KBM-7 (cell line): ENCODE data around the gene ACP5.

Experiments
- DNase-seq: peaks from one replicate; pipeline ENCODE4 v3.0.0-alpha.2; 2015
- in situ Hi-C: fragments of 300-500 bp; cut with MboI; formaldehyde crosslinking; loops from 2 replicates; pipeline ENCODE4 v1.14.3; 2020; ENCODE audit warnings: low sequenced_read_pairs, low pct_unique_long_range_greater_than_20kb, mixed read lengths

ACP5 gene

DNA sequence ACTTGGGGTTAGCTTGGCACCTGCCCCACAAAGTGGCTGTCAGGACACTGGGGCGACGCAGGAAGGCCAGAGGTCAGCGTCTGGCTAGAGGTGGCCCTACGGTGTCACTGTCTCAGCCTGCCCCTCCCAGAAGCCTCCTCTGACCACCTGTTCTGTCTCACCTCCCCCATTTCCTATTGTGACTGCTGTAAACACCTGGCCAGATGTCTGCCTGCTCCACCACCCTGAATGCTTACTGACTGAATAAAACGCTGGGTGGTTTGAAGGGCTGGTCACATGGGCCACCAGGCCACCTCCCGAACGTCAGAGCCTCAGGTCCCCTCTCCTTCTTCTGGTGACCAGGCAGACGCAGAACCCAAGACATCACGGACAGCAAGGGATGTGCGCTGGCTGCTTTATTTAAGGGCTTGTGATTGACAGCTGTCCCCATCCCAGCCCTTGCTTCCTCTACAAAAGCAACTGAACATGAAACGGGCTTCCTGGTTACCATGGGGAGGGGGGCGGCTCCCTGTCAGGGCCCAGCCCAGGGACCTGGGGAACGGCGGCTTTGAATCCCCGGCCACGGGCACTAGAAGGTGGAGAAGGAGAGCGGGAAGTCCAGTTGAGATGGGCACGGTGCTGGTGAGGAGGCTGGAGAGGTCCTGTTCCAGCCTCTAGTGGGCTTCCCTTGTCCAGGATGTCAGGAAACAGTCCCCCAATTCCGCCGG, 24.6 kb downstream of the ACP5 start:
- in situ Hi-C loops, result no loop called here
- DNase-seq, result no peak

DNA sequence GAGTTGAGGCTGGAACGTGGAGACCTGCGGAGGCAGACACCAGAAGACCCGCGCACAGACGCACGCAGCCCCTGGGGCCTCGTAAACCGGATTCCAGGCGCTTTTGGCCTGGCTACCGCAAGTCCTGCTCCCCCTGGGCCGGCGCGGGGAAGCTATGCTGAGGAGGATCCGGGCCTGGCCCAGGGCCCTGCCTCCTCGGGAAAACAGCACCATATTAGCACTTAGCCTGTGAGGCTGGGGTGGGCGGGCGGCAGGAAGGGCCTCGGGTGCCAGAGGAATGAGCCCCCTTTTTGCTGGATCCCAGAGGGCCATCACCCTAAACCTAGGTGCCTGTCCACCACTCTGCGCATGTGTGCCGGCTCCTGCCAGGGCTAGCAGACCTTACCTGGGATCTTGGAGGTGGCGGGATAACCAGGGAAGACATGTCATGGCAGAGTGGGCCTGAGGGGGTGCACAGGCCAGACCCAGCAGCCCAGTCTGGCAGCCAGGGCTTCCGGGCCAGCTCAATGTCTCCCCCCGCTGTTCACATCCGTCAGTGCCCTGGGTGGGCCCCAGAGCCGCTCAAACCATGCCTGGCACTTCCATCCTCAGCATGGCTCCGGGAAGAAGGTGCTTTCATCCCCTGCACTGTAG, 25.7 kb downstream of the ACP5 start:
- DNase-seq, result no peak
- in situ Hi-C loops, result no loop called here

DNA sequence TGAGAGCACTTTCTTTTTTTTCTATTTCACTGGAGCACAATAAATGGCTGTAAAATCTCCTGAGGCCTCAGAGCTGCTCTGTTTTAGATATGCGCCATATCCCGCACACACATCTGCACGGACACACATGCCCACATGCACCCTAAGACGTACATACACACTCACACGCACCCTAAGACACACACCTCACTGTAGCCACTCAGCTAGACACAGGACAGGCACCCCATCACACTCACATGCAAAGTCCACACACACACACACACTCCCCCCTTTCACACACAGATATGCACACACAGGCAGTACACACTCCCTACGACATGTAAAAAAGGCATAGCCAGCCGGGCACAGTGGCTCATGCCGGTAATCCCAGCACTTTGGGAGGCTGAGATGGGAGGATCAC, 27.2 kb downstream of the ACP5 start:
- no peak for DNase-seq

DNA sequence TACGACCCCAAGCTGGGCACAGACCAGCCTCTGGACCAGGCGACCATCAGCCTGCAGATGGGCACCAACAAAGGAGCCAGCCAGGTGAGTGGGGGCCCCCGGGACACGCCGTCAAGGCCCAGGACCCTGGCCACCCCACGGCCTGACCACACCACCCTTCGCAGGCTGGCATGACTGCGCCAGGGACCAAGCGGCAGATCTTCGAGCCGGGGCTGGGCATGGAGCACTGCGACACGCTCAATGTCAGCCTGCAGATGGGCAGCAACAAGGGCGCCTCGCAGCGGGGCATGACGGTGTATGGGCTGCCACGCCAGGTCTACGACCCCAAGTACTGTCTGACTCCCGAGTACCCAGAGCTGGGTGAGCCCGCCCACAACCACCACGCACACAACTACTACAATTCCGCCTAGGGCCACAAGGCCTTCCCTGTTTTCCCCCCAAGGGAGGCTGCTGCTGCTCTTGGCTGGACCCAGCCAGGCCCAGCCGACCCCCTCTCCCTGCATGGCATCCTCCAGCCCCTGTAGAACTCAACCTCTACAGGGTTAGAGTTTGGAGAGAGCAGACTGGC, 28.0 kb downstream of the ACP5 start:
- no peak for DNase-seq
- in situ Hi-C loops, result no loop called here

More for the DNA sequence above, 27.2 kb downstream of the ACP5 start:
- in situ Hi-C loops, result no loop called here

DNA sequence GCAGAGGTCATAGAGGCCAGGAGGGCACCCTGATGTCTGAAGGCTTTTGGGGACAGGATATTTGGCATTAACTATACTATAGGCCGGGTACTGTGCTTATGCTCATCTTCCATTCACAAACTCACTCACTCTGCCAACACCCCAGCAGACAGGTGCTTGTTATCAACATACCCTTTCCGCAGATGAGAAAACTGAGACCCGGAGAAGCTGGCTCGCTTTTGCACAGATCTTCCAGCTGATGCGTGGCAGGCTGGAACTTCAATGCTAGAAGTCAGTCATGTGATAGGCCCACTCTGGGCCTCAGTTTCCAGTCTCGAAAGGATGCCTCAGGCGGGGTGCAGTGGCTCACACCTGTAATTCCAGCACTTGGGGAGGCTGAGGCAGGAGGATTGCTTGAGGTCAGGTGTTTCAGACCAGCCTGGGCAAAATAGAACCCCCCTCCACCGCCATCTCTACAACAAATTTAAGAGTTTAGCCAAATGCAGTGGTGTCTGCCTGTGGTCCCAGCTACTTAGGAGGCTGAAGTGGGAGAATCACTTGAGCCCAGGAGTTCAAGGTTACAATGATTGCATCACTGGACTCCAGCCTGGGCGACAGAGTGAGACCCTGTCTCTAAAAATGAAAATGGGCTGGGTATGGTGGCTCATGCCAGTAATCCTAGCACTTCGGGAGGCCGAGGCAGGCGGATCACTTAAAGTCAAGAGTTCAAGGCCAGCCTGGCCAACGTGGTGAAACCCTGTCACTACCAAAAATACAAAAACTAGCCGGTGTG, 29.3 kb downstream of the ACP5 start:
- in situ Hi-C loops, result no loop called here
- no peak for DNase-seq

DNA sequence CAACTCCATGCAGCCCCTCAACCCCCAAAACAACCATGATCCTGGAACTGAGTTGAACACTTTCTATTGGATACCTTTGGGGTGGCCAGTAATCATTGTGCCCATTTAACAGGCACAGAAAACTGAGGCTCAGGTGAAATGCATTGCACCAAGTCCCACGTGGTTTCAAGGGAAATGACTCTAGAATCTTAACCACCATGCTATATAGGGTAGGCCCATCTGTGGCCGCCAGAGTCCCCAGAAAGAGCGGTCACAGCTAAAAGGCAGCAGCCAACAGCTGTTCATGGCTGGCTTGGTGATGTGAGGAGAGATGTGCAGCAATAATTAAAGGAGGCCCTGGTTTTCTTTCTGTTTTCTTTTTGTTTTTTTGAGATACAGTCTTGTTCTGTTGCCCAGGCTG, 36.2 kb downstream of the ACP5 start:
- DNase-seq, result no peak
- in situ Hi-C loops, result no loop called here

DNA sequence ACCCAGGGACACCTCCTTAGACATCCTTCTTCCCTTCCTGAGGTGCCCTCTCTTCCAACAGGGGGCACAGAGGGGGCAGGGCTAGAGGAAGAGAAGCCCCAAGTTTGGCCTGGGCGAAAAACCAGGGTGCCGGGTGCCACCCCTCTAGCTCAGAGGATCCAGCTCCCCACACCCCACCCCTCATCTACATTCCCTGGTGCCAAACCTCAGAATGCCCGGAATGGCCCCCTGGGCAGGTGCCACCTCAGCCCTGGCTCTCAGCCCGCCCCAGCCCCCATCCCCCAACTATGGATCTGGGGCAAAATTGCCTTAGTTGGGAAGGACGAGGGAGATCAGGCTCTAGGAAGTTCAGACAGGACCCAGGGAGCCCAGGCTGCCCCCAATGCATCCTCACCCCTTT, 36.8 kb downstream of the ACP5 start:
- no peak for DNase-seq
- in situ Hi-C loops, result no loop called here

DNA sequence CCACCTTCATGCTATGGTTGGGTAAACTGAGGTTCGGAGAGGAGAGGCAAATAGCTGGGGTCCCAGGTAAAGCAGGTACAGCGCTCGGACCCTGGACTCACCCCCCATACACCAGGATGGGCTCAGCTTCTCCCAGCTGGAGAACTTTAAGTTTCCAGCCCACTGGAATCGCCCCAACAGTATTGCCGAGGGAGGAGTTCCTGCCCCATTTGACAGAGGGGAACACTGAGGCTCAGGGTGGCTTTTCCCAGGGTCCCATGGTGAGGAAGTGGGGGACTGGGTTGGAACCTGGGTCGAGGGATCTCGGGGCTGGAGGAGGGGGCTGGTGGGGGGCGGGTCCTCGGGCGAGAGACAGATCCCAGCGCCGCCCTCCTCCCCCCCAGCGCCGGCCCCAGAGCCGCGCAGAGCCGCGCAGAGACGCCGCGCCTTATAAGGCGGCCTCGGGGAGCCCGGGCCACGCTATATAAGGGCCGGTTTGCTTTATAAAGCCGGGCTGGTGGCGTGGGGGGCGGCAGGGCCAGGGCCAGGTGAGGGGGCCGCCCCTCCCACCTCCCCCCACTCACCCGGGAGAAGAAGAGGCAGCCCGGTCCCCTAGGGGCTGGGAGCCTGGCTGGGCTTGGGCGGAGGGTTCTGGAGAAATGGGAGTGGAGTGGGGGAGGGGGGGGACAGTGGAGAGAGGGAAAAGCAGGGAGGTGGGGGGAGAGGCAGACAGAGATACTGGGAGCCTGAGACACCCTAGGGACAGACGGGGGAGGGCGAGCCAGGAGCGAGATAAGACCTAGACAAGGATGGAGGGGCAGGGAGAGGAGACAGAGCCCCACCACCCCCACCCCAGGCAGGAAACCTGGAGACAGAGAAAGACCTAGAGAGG, 37.7 kb downstream of the ACP5 start:
- in situ Hi-C loops, result no loop called here
- DNase-seq, result no peak

DNA sequence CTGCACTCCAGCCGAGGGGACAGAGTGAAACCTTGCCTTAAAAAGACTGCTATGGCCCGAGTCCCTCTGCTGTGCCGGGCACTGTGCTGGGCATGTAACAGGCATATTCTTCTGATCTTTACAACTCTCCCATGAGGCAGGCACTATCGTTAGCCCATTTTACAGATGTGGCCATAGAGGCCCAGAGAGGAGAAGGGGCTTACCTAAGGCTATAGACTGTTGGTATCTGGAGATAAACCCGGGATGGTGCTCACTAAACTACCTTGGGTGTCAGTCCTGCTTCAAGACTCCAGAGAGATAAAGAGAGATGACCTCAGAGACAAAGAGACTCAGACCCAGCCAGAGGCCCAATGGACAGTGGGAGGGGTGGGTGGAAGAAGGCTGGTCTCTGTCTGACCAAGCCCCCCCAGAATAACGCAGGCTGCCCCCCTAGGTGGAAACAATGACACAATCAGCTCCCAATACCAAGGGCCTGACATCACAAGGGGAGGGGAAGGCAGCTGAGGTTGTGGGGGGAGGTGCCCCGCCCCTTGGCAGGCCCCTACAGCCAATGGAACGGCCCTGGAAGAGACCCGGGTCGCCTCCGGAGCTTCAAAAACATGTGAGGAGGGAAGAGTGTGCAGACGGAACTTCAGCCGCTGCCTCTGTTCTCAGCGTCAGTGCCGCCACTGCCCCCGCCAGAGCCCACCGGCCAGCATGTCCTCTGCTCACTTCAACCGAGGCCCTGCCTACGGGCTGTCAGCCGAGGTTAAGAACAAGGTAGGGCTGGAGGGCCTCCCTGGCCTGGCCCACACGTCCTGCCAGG, 39.0 kb downstream of the ACP5 start, which contains the start of gene CNN1:
TSS of gene CNN1 (plus strand) at position 620 of the 805 bp plus-strand sequence. CDS start at position 697, 77 bp downstream.
- in situ Hi-C loops, result no loop called here
- DNase-seq, result peak; percentile 27

DNA sequence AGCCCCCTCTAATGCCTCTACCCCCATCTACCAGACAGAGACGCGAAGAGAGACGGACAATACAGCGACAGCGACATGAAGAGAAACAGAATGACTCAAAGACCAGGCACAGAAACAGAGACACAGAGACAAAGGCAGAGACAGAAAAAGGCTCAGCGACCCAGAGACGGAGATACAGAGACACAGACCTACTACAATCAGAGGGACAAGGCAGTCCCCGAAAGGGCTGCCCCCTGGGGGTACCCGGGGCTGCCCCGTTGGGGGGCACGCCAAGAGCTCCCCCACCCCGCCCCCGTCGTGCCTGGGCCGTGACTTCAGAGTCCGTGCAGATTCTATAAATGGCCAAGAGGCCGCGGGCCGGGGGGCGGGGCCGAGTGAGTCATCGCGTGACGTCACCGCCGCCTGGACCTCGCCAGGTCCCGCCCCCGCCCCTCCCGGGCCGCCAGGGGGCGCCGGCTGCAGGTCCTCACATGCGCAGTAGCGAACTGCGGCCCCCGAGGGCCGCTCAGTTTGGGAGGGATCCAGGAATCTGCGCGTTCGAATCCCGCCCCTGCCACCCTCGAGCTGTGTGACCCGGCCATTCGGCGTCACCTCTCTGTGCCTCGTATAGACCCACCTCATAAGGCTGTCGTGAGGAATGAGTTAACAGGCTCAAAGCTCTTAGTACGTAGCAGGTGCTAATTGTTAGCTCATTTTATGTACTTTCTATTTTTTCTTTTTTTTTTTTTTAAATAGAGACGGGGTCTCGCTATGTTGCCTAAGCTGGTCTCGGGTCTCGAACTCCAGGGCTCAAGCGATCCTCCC, 41.5 kb downstream of the ACP5 start:
- DNase-seq, result peak; percentile 90
- in situ Hi-C loops, result no loop called here

DNA sequence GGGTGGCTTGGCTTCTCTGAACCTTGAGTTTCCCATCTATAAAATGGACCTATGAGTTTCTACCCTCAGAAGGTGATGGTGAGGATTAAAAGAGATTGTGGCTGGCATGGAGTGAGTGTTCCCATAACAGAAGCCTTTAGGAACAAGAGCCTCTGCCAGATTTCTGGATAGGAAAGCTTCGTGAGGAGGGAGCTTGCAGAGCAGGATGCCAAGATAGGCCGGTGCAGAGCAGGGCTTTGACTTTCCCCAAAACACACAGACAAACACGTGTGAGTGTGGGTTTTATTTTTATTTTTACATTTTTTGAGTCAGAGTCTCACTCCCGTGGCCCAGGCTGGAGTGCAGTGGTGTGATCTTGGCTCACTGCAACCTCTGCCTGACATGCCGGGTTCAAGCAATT, 42.5 kb downstream of the ACP5 start:
- DNase-seq, result peak; percentile 18
- in situ Hi-C loops, result no loop called here

DNA sequence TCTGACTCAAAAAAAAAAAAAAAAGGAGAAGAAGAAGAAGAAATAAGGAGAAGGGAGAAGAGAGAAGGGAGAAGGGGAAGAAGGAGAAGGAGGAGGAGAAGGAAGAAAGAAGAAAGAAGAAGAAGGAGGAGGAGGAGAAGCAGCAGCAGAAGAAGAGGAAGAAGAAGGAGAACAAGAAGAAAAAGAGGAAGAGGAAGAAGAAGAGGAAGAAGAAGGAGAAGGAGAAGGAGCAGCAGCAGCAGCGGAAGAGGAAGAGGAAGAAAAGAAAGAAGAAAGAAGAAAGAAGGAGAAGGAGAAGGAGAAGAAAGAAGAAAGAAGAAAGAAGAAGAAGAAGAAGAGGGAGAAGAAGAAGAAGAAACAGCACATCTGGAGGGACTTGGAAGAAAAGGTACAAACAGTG, 42.9 kb downstream of the ACP5 start:
- DNase-seq, result peak; percentile 29

DNA sequence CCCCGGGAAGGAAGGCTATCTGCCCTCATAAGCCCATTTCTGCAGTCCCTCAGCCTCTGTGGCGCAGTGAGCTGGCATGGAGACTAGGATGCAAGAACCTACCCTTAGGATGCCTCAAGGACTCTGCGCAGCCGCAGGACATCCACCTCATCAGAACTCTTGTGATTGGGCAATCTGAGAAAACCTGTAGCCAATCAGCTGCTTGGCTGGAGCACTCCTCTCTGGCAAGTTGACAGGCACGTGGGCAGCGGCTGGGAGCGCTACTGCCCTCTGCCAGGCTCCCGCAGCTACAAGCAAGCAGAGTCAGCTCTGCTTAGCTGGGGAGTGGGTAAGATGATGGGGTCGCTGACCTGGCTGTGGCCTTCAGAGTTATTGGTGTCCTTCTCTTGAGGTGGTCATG, 47.0 kb downstream of the ACP5 start:
- in situ Hi-C loops, result no loop called here
- peak; percentile 83 for DNase-seq

More for the DNA sequence above, 42.9 kb downstream of the ACP5 start:
- in situ Hi-C loops, result no loop called here

DNA sequence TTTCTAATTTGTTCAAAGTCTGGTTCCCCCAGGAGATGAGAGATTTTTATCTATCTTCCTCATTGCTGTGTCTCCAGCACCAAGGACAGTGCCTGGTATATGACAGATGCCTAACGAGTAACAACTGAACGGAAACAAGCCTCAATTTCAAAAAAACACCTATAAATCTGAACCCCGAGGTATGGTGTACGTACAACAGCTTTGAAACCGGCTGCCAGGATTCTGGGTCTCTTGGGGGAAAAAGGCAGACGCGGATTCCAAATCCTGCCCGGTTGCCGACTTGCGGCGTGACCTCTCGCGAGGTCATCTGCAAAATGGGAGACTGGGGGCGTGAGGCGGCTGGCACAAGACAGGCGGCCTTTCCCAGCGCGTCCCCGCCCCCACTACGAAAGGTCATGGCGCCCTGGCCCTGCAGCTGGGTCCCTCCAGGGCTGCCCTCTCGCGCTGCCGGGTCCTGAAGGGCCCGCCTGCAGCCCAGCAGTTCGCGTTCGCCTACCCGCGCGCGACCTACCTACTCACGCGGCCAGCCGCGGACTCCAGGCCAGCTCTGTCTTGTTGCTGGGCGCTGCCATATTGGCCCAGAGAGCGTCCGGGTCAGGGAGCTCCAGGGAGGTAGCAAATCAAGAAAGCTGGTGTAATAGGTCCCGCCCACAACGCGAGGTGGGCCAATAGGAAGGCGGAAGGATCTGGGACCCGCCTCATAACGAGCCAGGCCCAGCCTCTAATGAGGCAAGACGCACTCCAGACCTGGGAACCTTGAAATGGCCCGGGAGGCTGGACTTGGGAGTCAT, 48.7 kb downstream of the ACP5 start, which contains the start of gene ECSIT:
TSS of gene ECSIT (minus strand) at position 584 of the 791 bp plus-strand sequence. CDS start 9,964 bp downstream, outside the sequence.
- in situ Hi-C loops, result no loop called here
- peak; percentile 99 for DNase-seq
